NCI-H2196 (cell line): ENCODE data around the gene CPD.

ENCODE experiments used
- DNase-seq: peaks from one replicate; lab custom pipeline; 2025; ENCODE audit not compliant: unreplicated experiment; lab: John Stamatoyannopoulos, UW

CPD gene

GRCh38 chr17:30352240-30352814, 26.4 kb upstream of the CPD start:
- no peak for DNase-seq

- no peak for DNase-seq
These were observed 24.0 kb upstream of the CPD start for GRCh38 chr17:30354701-30355100.

- no peak for DNase-seq
These were observed 21.3 kb upstream of the CPD start for GRCh38 chr17:30357476-30357875.

GRCh38 chr17:30358055-30358760, 20.5 kb upstream of the CPD start:
- no peak for DNase-seq

GRCh38 chr17:30360086-30360808, 18.5 kb upstream of the CPD start:
- DNase-seq: no peak

GRCh38 chr17:30361766-30362279, 16.9 kb upstream of the CPD start:
- DNase-seq: no peak

- DNase-seq: no peak
These were observed 15.0 kb upstream of the CPD start for GRCh38 chr17:30363715-30364202.

- DNase-seq: no peak
These were observed 12.2 kb upstream of the CPD start for GRCh38 chr17:30366536-30366935.

- no peak for DNase-seq
These were observed 9.6 kb upstream of the CPD start for GRCh38 chr17:30368912-30369720.

GRCh38 chr17:30369995-30370394, 8.7 kb upstream of the CPD start:
- peak; percentile 8 for DNase-seq

- no peak for DNase-seq
These were observed 6.0 kb upstream of the CPD start for GRCh38 chr17:30372755-30373154.

GRCh38 chr17:30375661-30376060, 3.1 kb upstream of the CPD start:
- no peak for DNase-seq

- DNase-seq: peak; percentile 66
These were observed 1.9 kb upstream of the CPD start for GRCh38 chr17:30376621-30377452.

- no peak for DNase-seq
These were observed 1.0 kb upstream of the CPD start for GRCh38 chr17:30377574-30378240.

- no peak for DNase-seq
These were observed 394 bp upstream of the CPD start for GRCh38 chr17:30378241-30378824.

- DNase-seq: no peak
These were observed 676 bp downstream of the CPD start for GRCh38 chr17:30379303-30379902.

GRCh38 chr17:30379903-30380381, 1.2 kb downstream of the CPD start:
- no peak for DNase-seq

GRCh38 chr17:30380643-30381339, 2.1 kb downstream of the CPD start:
- DNase-seq: no peak
